COLO829 (cell line): ENCODE results near the gene MRTFB.

Experiments
- DNase-seq: peaks from one replicate; pipeline ENCODE4 v3.0.0; 2012; ENCODE audit warnings: low spot score

The MRTFB gene

GRCh38 chr16:14062261-14062660, 8.9 kb upstream of the MRTFB start:
- no peak for DNase-seq

- no peak for DNase-seq
Observed at GRCh38 chr16:14063618-14064581, 7.2 kb upstream of the MRTFB start.

- DNase-seq, result no peak
Observed at GRCh38 chr16:14069818-14070217, 1.3 kb upstream of the MRTFB start.

GRCh38 chr16:14070555-14070876, 603 bp upstream of the MRTFB start:
- DNase-seq, result no peak

- no peak for DNase-seq
Observed at GRCh38 chr16:14071576-14072271, 605 bp downstream of the MRTFB start.

- no peak for DNase-seq
Observed at GRCh38 chr16:14072360-14072759, 1.2 kb downstream of the MRTFB start.

GRCh38 chr16:14074544-14074943, 3.4 kb downstream of the MRTFB start:
- no peak for DNase-seq

- no peak for DNase-seq
Observed at GRCh38 chr16:14077918-14078317, 6.8 kb downstream of the MRTFB start.

GRCh38 chr16:14086477-14086876, 15.4 kb downstream of the MRTFB start:
- DNase-seq, result no peak

- DNase-seq, result no peak
Observed at GRCh38 chr16:14087181-14087580, 16.1 kb downstream of the MRTFB start.

GRCh38 chr16:14087590-14088154, 16.6 kb downstream of the MRTFB start:
- no peak for DNase-seq

- no peak for DNase-seq
Observed at GRCh38 chr16:14088155-14088753, 17.1 kb downstream of the MRTFB start.

GRCh38 chr16:14089283-14089823, 18.2 kb downstream of the MRTFB start:
- no peak for DNase-seq

GRCh38 chr16:14092561-14092960, 21.4 kb downstream of the MRTFB start:
- DNase-seq, result no peak

- DNase-seq, result no peak
Observed at GRCh38 chr16:14095883-14096551, 24.9 kb downstream of the MRTFB start.

GRCh38 chr16:14097182-14097959, 26.3 kb downstream of the MRTFB start:
- no peak for DNase-seq

GRCh38 chr16:14098081-14098480, 27.0 kb downstream of the MRTFB start:
- no peak for DNase-seq

- no peak for DNase-seq
Observed at GRCh38 chr16:14100825-14101224, 29.7 kb downstream of the MRTFB start.

- DNase-seq, result no peak
Observed at GRCh38 chr16:14101415-14101814, 30.3 kb downstream of the MRTFB start.

GRCh38 chr16:14102925-14103720, 32.0 kb downstream of the MRTFB start:
- DNase-seq, result no peak
